Measurements from ENCODE around the gene KRT37.
"Not testable (repeated sequence)": the region's sequence is repeated elsewhere in the genome, so short reads cannot be mapped to it uniquely, and the experiment has no call there.

Gene KRT37

DNA sequence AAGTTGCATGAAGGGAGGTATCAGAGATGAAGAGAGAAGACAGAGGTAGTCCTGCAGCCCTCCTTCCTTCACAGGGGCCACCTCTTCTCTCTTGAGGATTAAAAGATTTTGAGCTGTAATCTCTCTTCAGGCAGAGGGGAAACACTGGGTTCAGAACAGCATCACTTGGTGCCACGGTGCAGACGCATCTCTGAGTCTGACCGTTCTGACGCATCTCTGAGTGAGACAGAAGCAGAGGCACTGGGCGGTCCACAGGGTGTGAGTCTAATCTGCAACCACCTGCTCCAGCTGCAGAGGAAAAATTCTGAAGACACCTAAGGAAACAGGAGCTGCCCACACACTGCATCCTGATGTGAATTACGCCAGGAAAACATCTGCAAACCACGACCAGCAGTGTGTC is 5.3 kb upstream of the KRT37 start:
- no peak overlapping the region for H3K4me3 ChIP-seq (ENCODE audit: low read depth, low read length, poor library complexity, severe bottlenecking)
- no peaks in the 10 kb centered on the region for H3K27me3 ChIP-seq (ENCODE audit: insufficient read depth, low read length)
- H2AFZ ChIP-seq (ENCODE audit: low read length), result no peak overlapping the region
- H3K27ac ChIP-seq (ENCODE audit: low read depth, low read length, poor library complexity, severe bottlenecking), result no peak overlapping the region
- H3F3A ChIP-seq (ENCODE audit: insufficient read depth, low read length), result no peaks in the 10 kb centered on the region
- no peak for TF ChIP-seq EZH2 (IDR thresholded peaks at IDR 0.05; ENCODE audit: borderline replicate concordance, low read length)
- TF ChIP-seq, protein P1, sequence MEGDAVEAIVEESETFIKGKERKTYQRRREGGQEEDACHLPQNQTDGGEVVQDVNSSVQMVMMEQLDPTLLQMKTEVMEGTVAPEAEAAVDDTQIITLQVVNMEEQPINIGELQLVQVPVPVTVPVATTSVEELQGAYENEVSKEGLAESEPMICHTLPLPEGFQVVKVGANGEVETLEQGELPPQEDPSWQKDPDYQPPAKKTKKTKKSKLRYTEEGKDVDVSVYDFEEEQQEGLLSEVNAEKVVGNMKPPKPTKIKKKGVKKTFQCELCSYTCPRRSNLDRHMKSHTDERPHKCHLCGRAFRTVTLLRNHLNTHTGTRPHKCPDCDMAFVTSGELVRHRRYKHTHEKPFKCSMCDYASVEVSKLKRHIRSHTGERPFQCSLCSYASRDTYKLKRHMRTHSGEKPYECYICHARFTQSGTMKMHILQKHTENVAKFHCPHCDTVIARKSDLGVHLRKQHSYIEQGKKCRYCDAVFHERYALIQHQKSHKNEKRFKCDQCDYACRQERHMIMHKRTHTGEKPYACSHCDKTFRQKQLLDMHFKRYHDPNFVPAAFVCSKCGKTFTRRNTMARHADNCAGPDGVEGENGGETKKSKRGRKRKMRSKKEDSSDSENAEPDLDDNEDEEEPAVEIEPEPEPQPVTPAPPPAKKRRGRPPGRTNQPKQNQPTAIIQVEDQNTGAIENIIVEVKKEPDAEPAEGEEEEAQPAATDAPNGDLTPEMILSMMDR (IDR thresholded peaks at IDR 0.05; ENCODE audit: low read length), result no peak
- H3K4me2 ChIP-seq (ENCODE audit: low read length), result no peak overlapping the region
- no peaks in the 10 kb centered on the region for H3K36me3 ChIP-seq (ENCODE audit: insufficient read depth, low read length)
- H3K9me3 ChIP-seq (ENCODE audit: low read length), result no peaks in the 10 kb centered on the region
- no peaks in the 10 kb centered on the region for H3K9me2 ChIP-seq (ENCODE audit: low read depth, low read length)
- H4K20me1 ChIP-seq (ENCODE audit: insufficient read depth, low read length), result no peaks in the 10 kb centered on the region
- no peak overlapping the region for H3K9ac ChIP-seq (ENCODE audit: low read length)
- H3K4me1 ChIP-seq (ENCODE audit: insufficient read depth, low read length, severe bottlenecking), result no peaks in the 10 kb centered on the region
- H3K79me2 ChIP-seq (ENCODE audit: insufficient read depth, low read length), result no peaks in the 10 kb centered on the region

DNA sequence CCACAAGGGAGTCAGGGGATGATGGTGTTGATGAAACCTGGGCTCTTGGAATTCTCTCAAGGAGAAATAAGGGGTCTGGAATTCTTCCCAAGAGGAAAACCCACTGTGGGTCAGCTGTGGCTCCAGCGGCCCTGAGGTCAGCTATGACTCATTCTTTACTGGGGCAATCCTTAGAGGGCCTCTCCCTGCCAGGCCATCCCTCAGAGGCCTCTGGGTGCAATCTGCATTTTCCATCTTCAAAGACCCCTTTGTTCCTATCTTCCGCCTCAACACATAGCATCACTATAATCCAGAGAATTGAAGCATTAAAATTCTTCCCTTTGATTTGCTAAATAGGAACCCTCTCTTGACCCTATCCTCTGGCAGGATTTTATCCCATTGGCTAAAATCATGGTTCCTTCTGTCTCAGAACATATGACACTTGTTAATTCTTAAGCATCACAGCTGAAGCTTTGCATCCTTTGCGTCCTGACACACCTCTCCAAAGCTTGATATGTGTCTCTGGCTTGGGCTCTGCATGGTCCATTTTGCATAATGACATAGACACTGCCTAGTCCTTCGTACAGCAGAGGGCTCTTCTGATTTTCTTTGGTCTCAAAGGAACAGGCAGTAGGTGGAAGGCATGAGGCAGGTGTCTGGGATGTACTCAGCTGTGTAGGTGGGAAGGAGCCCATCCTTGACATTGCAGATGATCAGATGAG is 4.4 kb upstream of the KRT37 start:
- Histone ChIP-seq H2AFZ (ENCODE audit: low read length) (no peak overlapping the region), H4K20me1 (ENCODE audit: insufficient read depth, low read length) (no peaks in the 10 kb centered on the region), H3K36me3 (ENCODE audit: insufficient read depth, low read length) (no peaks in the 10 kb centered on the region), H3K4me2 (ENCODE audit: low read length) (no peak overlapping the region), H3K9me2 (ENCODE audit: low read depth, low read length) (no peaks in the 10 kb centered on the region), H3K9me3 (ENCODE audit: low read length) (no peaks in the 10 kb centered on the region), H3K79me2 (ENCODE audit: insufficient read depth, low read length) (no peaks in the 10 kb centered on the region), H3F3A (ENCODE audit: insufficient read depth, low read length) (no peaks in the 10 kb centered on the region), H3K4me1 (ENCODE audit: insufficient read depth, low read length, severe bottlenecking) (no peaks in the 10 kb centered on the region), H3K4me3 (ENCODE audit: low read depth, low read length, poor library complexity, severe bottlenecking) (no peak overlapping the region), H3K27ac (ENCODE audit: low read depth, low read length, poor library complexity, severe bottlenecking) (no peak overlapping the region), H3K9ac (ENCODE audit: low read length) (no peak overlapping the region), H3K27me3 (ENCODE audit: insufficient read depth, low read length) (no peaks in the 10 kb centered on the region)
- TF ChIP-seq EZH2 (IDR thresholded peaks at IDR 0.05; ENCODE audit: borderline replicate concordance, low read length), result no peak
- TF ChIP-seq, protein P1 (IDR thresholded peaks at IDR 0.05; ENCODE audit: low read length), result no peak

DNA sequence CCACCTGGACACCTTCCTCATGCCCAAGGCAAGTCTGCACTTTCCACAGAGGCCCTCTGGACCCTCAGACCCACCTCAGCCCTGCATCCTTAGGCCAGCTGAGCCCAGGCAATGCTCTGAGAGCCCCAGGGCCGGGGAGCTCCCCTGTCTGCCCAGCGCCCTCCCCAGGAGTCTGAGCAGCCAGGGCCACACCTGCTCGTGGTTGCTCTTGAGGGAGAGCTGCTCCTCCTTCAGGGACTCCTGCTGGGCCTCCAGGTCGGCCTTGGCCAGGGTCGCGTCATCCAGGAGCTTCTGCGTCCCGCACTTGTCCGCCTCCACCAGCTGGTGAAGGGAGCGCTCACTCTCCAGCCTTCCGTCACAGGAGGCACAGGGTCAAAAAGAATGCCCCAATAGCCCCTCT is 1.8 kb downstream of the KRT37 start:
- not testable (repeated sequence) for H3F3A ChIP-seq (ENCODE audit: insufficient read depth, low read length); H3K9me2 ChIP-seq (ENCODE audit: low read depth, low read length); H3K36me3 ChIP-seq (ENCODE audit: insufficient read depth, low read length); H3K9me3 ChIP-seq (ENCODE audit: low read length); H3K79me2 ChIP-seq (ENCODE audit: insufficient read depth, low read length); H4K20me1 ChIP-seq (ENCODE audit: insufficient read depth, low read length); H3K4me3 ChIP-seq (ENCODE audit: low read depth, low read length, poor library complexity, severe bottlenecking); H3K27me3 ChIP-seq (ENCODE audit: insufficient read depth, low read length); H2AFZ ChIP-seq (ENCODE audit: low read length); H3K4me2 ChIP-seq (ENCODE audit: low read length); H3K9ac ChIP-seq (ENCODE audit: low read length); H3K27ac ChIP-seq (ENCODE audit: low read depth, low read length, poor library complexity, severe bottlenecking); H3K4me1 ChIP-seq (ENCODE audit: insufficient read depth, low read length, severe bottlenecking)

DNA sequence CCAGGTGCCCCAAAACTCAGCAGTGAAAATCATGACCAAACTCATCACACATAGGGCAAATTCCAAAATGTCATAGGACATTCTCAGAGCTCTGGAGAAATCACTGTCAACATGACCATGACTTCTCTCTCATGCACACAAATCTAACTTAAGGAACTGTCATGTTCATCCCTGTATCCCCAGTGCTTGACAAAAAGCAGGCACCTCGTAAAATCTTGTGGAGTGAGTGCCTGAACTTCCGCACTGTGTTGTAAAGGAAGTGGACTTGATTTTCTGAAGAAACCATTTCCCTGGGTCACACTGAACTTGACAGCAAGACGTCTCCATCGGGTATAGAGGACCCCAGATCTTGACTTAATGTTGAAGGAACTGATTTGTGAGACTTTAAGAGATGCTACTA is 2.8 kb downstream of the KRT37 start:
- Histone ChIP-seq H2AFZ (ENCODE audit: low read length) (no peak overlapping the region), H3F3A (ENCODE audit: insufficient read depth, low read length) (no peaks in the 10 kb centered on the region), H3K9me2 (ENCODE audit: low read depth, low read length) (no peaks in the 10 kb centered on the region), H3K9ac (ENCODE audit: low read length) (no peak overlapping the region), H3K4me3 (ENCODE audit: low read depth, low read length, poor library complexity, severe bottlenecking) (no peak overlapping the region), H3K27me3 (ENCODE audit: insufficient read depth, low read length) (no peaks in the 10 kb centered on the region), H3K4me1 (ENCODE audit: insufficient read depth, low read length, severe bottlenecking) (no peaks in the 10 kb centered on the region), H3K9me3 (ENCODE audit: low read length) (no peaks in the 10 kb centered on the region), H3K4me2 (ENCODE audit: low read length) (no peak overlapping the region), H3K36me3 (ENCODE audit: insufficient read depth, low read length) (no peaks in the 10 kb centered on the region), H3K79me2 (ENCODE audit: insufficient read depth, low read length) (no peaks in the 10 kb centered on the region), H4K20me1 (ENCODE audit: insufficient read depth, low read length) (no peaks in the 10 kb centered on the region), H3K27ac (ENCODE audit: low read depth, low read length, poor library complexity, severe bottlenecking) (no peak overlapping the region)
- TF ChIP-seq, protein P1 (IDR thresholded peaks at IDR 0.05; ENCODE audit: low read length), result no peak
- TF ChIP-seq EZH2 (IDR thresholded peaks at IDR 0.05; ENCODE audit: borderline replicate concordance, low read length), result no peak
